Cortex of kidney (tissue), 1 donor: ENCODE measurements around the gene PPP6R3.
"Not testable (repeated sequence)": the region's sequence is repeated elsewhere in the genome, so short reads cannot be mapped to it uniquely, and the experiment has no call there.

ENCODE experiments used
- DNase-seq: peaks from one replicate; lab custom pipeline; 2025; lab: John Stamatoyannopoulos, UW

The PPP6R3 gene

GRCh38 chr11:68527585-68527984, 67.0 kb downstream of the PPP6R3 start:
- no peak for DNase-seq

- DNase-seq, result no peak
Measured at GRCh38 chr11:68528630-68529029, 68.1 kb downstream of the PPP6R3 start.

GRCh38 chr11:68531129-68531693, 70.7 kb downstream of the PPP6R3 start:
- DNase-seq, result no peak

- DNase-seq, result no peak
Measured at GRCh38 chr11:68532727-68533369, 72.3 kb downstream of the PPP6R3 start.

- DNase-seq, result no peak
Measured at GRCh38 chr11:68533945-68534344, 73.4 kb downstream of the PPP6R3 start.

- no peak for DNase-seq
Measured at GRCh38 chr11:68535098-68535497, 74.5 kb downstream of the PPP6R3 start.

- no peak for DNase-seq
Measured at GRCh38 chr11:68536706-68537105, 76.2 kb downstream of the PPP6R3 start.

GRCh38 chr11:68538025-68538424, 77.5 kb downstream of the PPP6R3 start:
- DNase-seq, result no peak

- no peak for DNase-seq
Measured at GRCh38 chr11:68539395-68539794, 78.8 kb downstream of the PPP6R3 start.

- not testable (repeated sequence) for DNase-seq
Measured at GRCh38 chr11:68540504-68540903, 80.0 kb downstream of the PPP6R3 start.

- DNase-seq, result no peak
Measured at GRCh38 chr11:68541116-68541515, 80.6 kb downstream of the PPP6R3 start.

GRCh38 chr11:68541991-68542390, 81.4 kb downstream of the PPP6R3 start:
- no peak for DNase-seq

- DNase-seq, result no peak
Measured at GRCh38 chr11:68542617-68543016, 82.1 kb downstream of the PPP6R3 start.

GRCh38 chr11:68543594-68543993, 83.0 kb downstream of the PPP6R3 start:
- DNase-seq, result no peak

GRCh38 chr11:68545347-68545746, 84.8 kb downstream of the PPP6R3 start:
- no peak for DNase-seq

- DNase-seq, result no peak
Measured at GRCh38 chr11:68545796-68546195, 85.2 kb downstream of the PPP6R3 start.

GRCh38 chr11:68546555-68546954, 86.0 kb downstream of the PPP6R3 start:
- DNase-seq, result no peak

- DNase-seq, result no peak
Measured at GRCh38 chr11:68549789-68550484, 89.4 kb downstream of the PPP6R3 start.

- DNase-seq, result no peak
Measured at GRCh38 chr11:68550485-68550817, 89.9 kb downstream of the PPP6R3 start.

- no peak for DNase-seq
Measured at GRCh38 chr11:68551223-68551622, 90.7 kb downstream of the PPP6R3 start.

- DNase-seq, result no peak
Measured at GRCh38 chr11:68551777-68552176, 91.2 kb downstream of the PPP6R3 start.

GRCh38 chr11:68552542-68552941, 92.0 kb downstream of the PPP6R3 start:
- no peak for DNase-seq

GRCh38 chr11:68560216-68560615, 99.7 kb downstream of the PPP6R3 start:
- DNase-seq, result no peak

GRCh38 chr11:68563454-68563853, 102.9 kb downstream of the PPP6R3 start:
- DNase-seq, result no peak
